ENCODE measurements around the gene DDIT4. TPM values are rescaled to one million over a fixed set of nuclear protein-coding genes. Genes with fewer than 3 reads are reported as not detected.

DDIT4 gene
- total and polyA plus RNA-seq, 4 experiments from 2014 or later: 23.1 to 635 (median 89.4) TPM

- Histone ChIP-seq H3K27me3 (ENCODE audit: insufficient read depth, low read length) (no peaks in the 10 kb centered on the region), H3K4me3 (ENCODE audit: low read length in 2 of 2) (no peak overlapping the region), H3K9me3 (ENCODE audit: control insufficient read depth in 1 of 2, low read length in 2 of 2) (no peaks in the 10 kb centered on the region), H3K4me1 (ENCODE audit: insufficient read depth, low read length) (peaks cover 65% of the 10 kb centered on the region), H3K36me3 (ENCODE audit: insufficient read depth, low read length) (no peaks in the 10 kb centered on the region), H3K27ac (ENCODE audit: low read depth, low read length) (no peak overlapping the region)
- no peaks in the 10 kb centered on the region for H3K36me3 Mint-ChIP-seq
- POLR2A ChIA-PET (ENCODE audit: partially characterized antibody): interaction anchor here (1.0 to 21.8 kb wide), 7 partner anchors 9 to 35 kb away, joined by 3 to 368 read pairs (median 5); partner anchors contain the start of gene DDIT4
- H3K27me3 Mint-ChIP-seq: no peaks in the 10 kb centered on the region
- H3K27ac Mint-ChIP-seq: peak overlapping the region; percentile 58 to 88 (median 67)
- no peak for DNase-seq
- H3K4me1 Mint-ChIP-seq: peaks cover 34 to 67% (median 51%) of the 10 kb centered on the region in 4 donors
- H3K9me3 Mint-ChIP-seq: no peaks in the 10 kb centered on the region
- CTCF ChIA-PET (ENCODE audit: partially characterized antibody): interaction anchor here (0.8 to 1.2 kb wide), 6 partner anchors 11 to 33 kb away, joined by 3 to 5 read pairs (median 3); no protein-coding TSS in a partner anchor
- intact Hi-C loops (cut with micrococcal nuclease): no loop called here
- H3K4me3 Mint-ChIP-seq: peak overlapping the region in 3 of 8 donors; percentile 7 to 21 (median 12)
Observed at GRCh38 chr10:72308320-72308987, 34.7 kb downstream of the DDIT4 start.

- no peak overlapping the region for H3K27ac ChIP-seq (ENCODE audit: low read depth, low read length)
- no peak for DNase-seq
- H3K4me1 ChIP-seq (ENCODE audit: insufficient read depth, low read length): peaks cover 57% of the 10 kb centered on the region
Observed at GRCh38 chr10:72309290-72310240, 35.8 kb downstream of the DDIT4 start.

GRCh38 chr10:72310241-72310633, 36.5 kb downstream of the DDIT4 start:
- POLR2A ChIA-PET (ENCODE audit: partially characterized antibody): interaction anchor here (13.9 kb wide), 1 partner anchor 11 kb away, joined by 368 read pairs; no protein-coding TSS in a partner anchor
- CTCF ChIA-PET (ENCODE audit: partially characterized antibody): no interaction called here
- no peak overlapping the region for H3K27ac ChIP-seq (ENCODE audit: low read depth, low read length)
- no peaks in the 10 kb centered on the region for H3K27me3 ChIP-seq (ENCODE audit: insufficient read depth, low read length)
- Mint-ChIP-seq H3K27ac (peak overlapping the region in 4 of 7 donors; percentile 62 to 91 (median 72)), H3K4me1 (peaks cover 26 to 59% (median 43%) of the 10 kb centered on the region in 4 donors), H3K36me3 (no peaks in the 10 kb centered on the region), H3K27me3 (no peaks in the 10 kb centered on the region), H3K4me3 (no peak overlapping the region), H3K9me3 (no peaks in the 10 kb centered on the region)
- peaks cover 56% of the 10 kb centered on the region for H3K4me1 ChIP-seq (ENCODE audit: insufficient read depth, low read length)
- H3K4me3 ChIP-seq (ENCODE audit: low read length in 2 of 2): no peak overlapping the region
- intact Hi-C loops (cut with micrococcal nuclease): no loop called here
- H3K9me3 ChIP-seq (ENCODE audit: control insufficient read depth in 1 of 2, low read length in 2 of 2): no peaks in the 10 kb centered on the region
- DNase-seq: no peak
- H3K36me3 ChIP-seq (ENCODE audit: insufficient read depth, low read length): no peaks in the 10 kb centered on the region

More at GRCh38 chr10:72309290-72310240, 35.8 kb downstream of the DDIT4 start:
- peaks cover 29 to 59% (median 45%) of the 10 kb centered on the region in 4 donors for H3K4me1 Mint-ChIP-seq
- H3K9me3 Mint-ChIP-seq: no peaks in the 10 kb centered on the region
- POLR2A ChIA-PET (ENCODE audit: partially characterized antibody): interaction anchor here (0.8 to 21.8 kb wide), 4 partner anchors 8 to 34 kb away, joined by 4 to 368 read pairs (median 14); no protein-coding TSS in a partner anchor
- peak overlapping the region in 1 of 8 donors; percentile 42 for H3K4me3 Mint-ChIP-seq
- no peaks in the 10 kb centered on the region for H3K9me3 ChIP-seq (ENCODE audit: control insufficient read depth in 1 of 2, low read length in 2 of 2)
- no peaks in the 10 kb centered on the region for H3K27me3 ChIP-seq (ENCODE audit: insufficient read depth, low read length)
- CTCF ChIA-PET (ENCODE audit: partially characterized antibody): interaction anchor here (0.5 to 1.1 kb wide), 4 partner anchors 17 to 86 kb away, joined by 3 to 5 read pairs (median 4); no protein-coding TSS in a partner anchor
- peak overlapping the region in 6 of 7 donors; percentile 62 to 91 (median 74) for H3K27ac Mint-ChIP-seq
- H3K36me3 Mint-ChIP-seq: no peaks in the 10 kb centered on the region
- intact Hi-C loops (cut with micrococcal nuclease): no loop called here
- H3K36me3 ChIP-seq (ENCODE audit: insufficient read depth, low read length): no peaks in the 10 kb centered on the region
- no peaks in the 10 kb centered on the region for H3K27me3 Mint-ChIP-seq
- H3K4me3 ChIP-seq (ENCODE audit: low read length in 2 of 2): no peak overlapping the region

GRCh38 chr10:72310636-72311035, 36.9 kb downstream of the DDIT4 start:
- CTCF ChIA-PET (ENCODE audit: partially characterized antibody): interaction anchor here (1.0 to 1.7 kb wide), 2 partner anchors 7 to 26 kb away, joined by 5 read pairs; no protein-coding TSS in a partner anchor
- H3K27ac Mint-ChIP-seq: no peak overlapping the region
- no peak overlapping the region for H3K4me3 Mint-ChIP-seq
- H3K9me3 Mint-ChIP-seq: no peaks in the 10 kb centered on the region
- H3K27me3 Mint-ChIP-seq: no peaks in the 10 kb centered on the region
- no peaks in the 10 kb centered on the region for H3K36me3 Mint-ChIP-seq
- no peaks in the 10 kb centered on the region for H3K9me3 ChIP-seq (ENCODE audit: control insufficient read depth in 1 of 2, low read length in 2 of 2)
- no peak for DNase-seq
- no peaks in the 10 kb centered on the region for H3K27me3 ChIP-seq (ENCODE audit: insufficient read depth, low read length)
- no peak overlapping the region for H3K27ac ChIP-seq (ENCODE audit: low read depth, low read length)
- peaks cover 56% of the 10 kb centered on the region for H3K4me1 ChIP-seq (ENCODE audit: insufficient read depth, low read length)
- POLR2A ChIA-PET (ENCODE audit: partially characterized antibody): interaction anchor here (13.9 kb wide), 1 partner anchor 12 kb away, joined by 368 read pairs; no protein-coding TSS in a partner anchor
- intact Hi-C loops (cut with micrococcal nuclease): no loop called here
- no peak overlapping the region for H3K4me3 ChIP-seq (ENCODE audit: low read length in 2 of 2)
- H3K4me1 Mint-ChIP-seq: peaks cover 25 to 59% (median 43%) of the 10 kb centered on the region in 4 donors
- no peaks in the 10 kb centered on the region for H3K36me3 ChIP-seq (ENCODE audit: insufficient read depth, low read length)

GRCh38 chr10:72311667-72312066, 37.9 kb downstream of the DDIT4 start:
- peaks cover 30 to 61% (median 49%) of the 10 kb centered on the region in 4 donors for H3K4me1 Mint-ChIP-seq

GRCh38 chr10:72312865-72313391, 39.2 kb downstream of the DDIT4 start:
- Histone ChIP-seq H3K4me3 (ENCODE audit: low read length in 2 of 2) (no peak overlapping the region), H3K36me3 (ENCODE audit: insufficient read depth, low read length) (no peaks in the 10 kb centered on the region), H3K4me1 (ENCODE audit: insufficient read depth, low read length) (peaks cover 71% of the 10 kb centered on the region), H3K27me3 (ENCODE audit: insufficient read depth, low read length) (no peaks in the 10 kb centered on the region), H3K9me3 (ENCODE audit: control insufficient read depth in 1 of 2, low read length in 2 of 2) (no peaks in the 10 kb centered on the region), H3K27ac (ENCODE audit: low read depth, low read length) (no peak overlapping the region)
- Mint-ChIP-seq H3K4me3 (no peak overlapping the region), H3K36me3 (no peaks in the 10 kb centered on the region), H3K27me3 (no peaks in the 10 kb centered on the region), H3K4me1 (peaks cover 36 to 66% (median 55%) of the 10 kb centered on the region in 4 donors), H3K9me3 (no peaks in the 10 kb centered on the region), H3K27ac (peak overlapping the region in 1 of 7 donors; percentile 35)
- no peak for DNase-seq
- ChIA-PET CTCF (ENCODE audit: partially characterized antibody) (interaction anchor here (1.0 to 1.9 kb wide), 2 partner anchors 25 to 37 kb away, joined by 3 to 4 read pairs; no protein-coding TSS in a partner anchor), POLR2A (ENCODE audit: partially characterized antibody) (interaction anchor here (0.6 to 13.9 kb wide), 3 partner anchors 14 to 1099 kb away, joined by 3 to 368 read pairs (median 4); no protein-coding TSS in a partner anchor)
- intact Hi-C loops (cut with micrococcal nuclease): no loop called here

More at GRCh38 chr10:72311667-72312066, 37.9 kb downstream of the DDIT4 start:
- Histone ChIP-seq H3K36me3 (ENCODE audit: insufficient read depth, low read length) (no peaks in the 10 kb centered on the region), H3K9me3 (ENCODE audit: control insufficient read depth in 1 of 2, low read length in 2 of 2) (no peaks in the 10 kb centered on the region), H3K27ac (ENCODE audit: low read depth, low read length) (no peak overlapping the region), H3K27me3 (ENCODE audit: insufficient read depth, low read length) (no peaks in the 10 kb centered on the region), H3K4me1 (ENCODE audit: insufficient read depth, low read length) (peaks cover 63% of the 10 kb centered on the region), H3K4me3 (ENCODE audit: low read length in 2 of 2) (no peak overlapping the region)
- intact Hi-C loops (cut with micrococcal nuclease): no loop called here
- no peaks in the 10 kb centered on the region for H3K36me3 Mint-ChIP-seq
- peak overlapping the region in 5 of 7 donors; percentile 4 to 82 (median 61) for H3K27ac Mint-ChIP-seq
- peak overlapping the region in 2 of 8 donors; percentile 36 to 39 for H3K4me3 Mint-ChIP-seq
- ChIA-PET POLR2A (ENCODE audit: partially characterized antibody) (interaction anchor here (1.1 to 13.9 kb wide), 4 partner anchors 9 to 37 kb away, joined by 3 to 368 read pairs (median 4); no protein-coding TSS in a partner anchor), CTCF (ENCODE audit: partially characterized antibody) (interaction anchor here (1.0 to 1.7 kb wide), 2 partner anchors 8 to 25 kb away, joined by 5 read pairs; no protein-coding TSS in a partner anchor)
- H3K27me3 Mint-ChIP-seq: no peaks in the 10 kb centered on the region
- no peaks in the 10 kb centered on the region for H3K9me3 Mint-ChIP-seq
- DNase-seq: no peak
